ENCODE results near the gene ADCY1. TPM values are rescaled to one million over a fixed set of nuclear protein-coding genes. Genes with fewer than 3 reads are reported as not detected.

Gene ADCY1
- total and polyA plus RNA-seq, 2 donors (not counting 3 experiments of a cell fraction or from before 2014, with no cell fraction given), result 0.52 to 1.6 TPM

GRCh38 chr7:45564886-45565455, 9.2 kb upstream of the ADCY1 start:
- Histone ChIP-seq H4K20me1 (replicated peaks; ENCODE audit: control insufficient read depth, extremely low read depth, insufficient read depth, low read length) (no peaks in the 10 kb centered on the region), H3K9me1 (replicated peaks; ENCODE audit: control insufficient read depth, extremely low read depth, insufficient read depth, low read length) (no peaks in the 10 kb centered on the region), H3K27me3 (ENCODE audit: control insufficient read depth in 2 of 2, insufficient read depth in 2 of 2, low read length in 2 of 2) (peaks cover 0 to 2% of the 10 kb centered on the region in 2 experiments), H3K4me1 (ENCODE audit: control insufficient read depth, extremely low read depth, insufficient read depth, low read length) (no peaks in the 10 kb centered on the region), H3K4me2 (ENCODE audit: insufficient read depth, low read length) (no peak overlapping the region), H3K9me3 (replicated peaks; ENCODE audit: control insufficient read depth, insufficient read depth, low read length) (no peaks in the 10 kb centered on the region), H2AFZ (ENCODE audit: low read depth, low read length) (no peak overlapping the region), H3K36me3 (ENCODE audit: control insufficient read depth in 2 of 2, extremely low read depth in 1 of 2, insufficient read depth in 2 of 2, low read length in 2 of 2) (no peaks in the 10 kb centered on the region), H3K4me3 (replicated peaks in 1 of 3; ENCODE audit: insufficient read depth in 1 of 3, low read depth in 1 of 3, low read length in 3 of 3) (no peak overlapping the region), H3K79me2 (ENCODE audit: control insufficient read depth, insufficient read depth, low read length) (no peaks in the 10 kb centered on the region), H3K9ac (replicated peaks; ENCODE audit: extremely low read depth, insufficient read depth, low read length) (no peak overlapping the region), H3K27ac (ENCODE audit: insufficient read depth, low read depth, low read length) (no peak overlapping the region)
- intact Hi-C loops (cut with micrococcal nuclease), result loop anchor here (10.0 kb wide), 1 partner anchor 1760 kb away; no protein-coding TSS in a partner anchor
- dilution Hi-C loops (cut with MboI; ENCODE audit: extremely low pct_ligation_motif_present, low sequenced_read_pairs), result no loop called here
- ChIA-PET CTCF (no interaction called here), POLR2A (no interaction called here)
- no peak for TF ChIP-seq POLR2AphosphoS5 (IDR thresholded peaks at IDR 0.05; ENCODE audit: insufficient read depth, low read depth, low read length)
- no peak for TF ChIP-seq MYC (IDR thresholded peaks at IDR 0.05; ENCODE audit: low read depth, low read length)
- TF ChIP-seq MAX (IDR thresholded peaks at IDR 0.05; ENCODE audit: insufficient read depth, insufficient read length), result no peak
- TF ChIP-seq JUN (IDR thresholded peaks at IDR 0.05; ENCODE audit: borderline replicate concordance, insufficient read depth, insufficient read length, low read depth), result no peak
- no peak for TF ChIP-seq FOS (IDR thresholded peaks at IDR 0.05; ENCODE audit: borderline replicate concordance, insufficient read depth, low read length)
- TF ChIP-seq GATA2 (IDR thresholded peaks at IDR 0.05; ENCODE audit: insufficient read depth, insufficient read length, low read depth, low read length), result no peak
- no peak for TF ChIP-seq POLR2A (IDR thresholded peaks at IDR 0.05; ENCODE audit: low read depth, low read length)
- TF ChIP-seq EZH2 (IDR thresholded peaks at IDR 0.05; ENCODE audit: borderline replicate concordance, low read depth, low read length, severe bottlenecking), result no peak
- DNase-seq (ENCODE audit: low read depth, low spot score) (no peak), FAIRE-seq (no peak)
- no TSS peak for BruUV-seq (replicated peaks)

DNA sequence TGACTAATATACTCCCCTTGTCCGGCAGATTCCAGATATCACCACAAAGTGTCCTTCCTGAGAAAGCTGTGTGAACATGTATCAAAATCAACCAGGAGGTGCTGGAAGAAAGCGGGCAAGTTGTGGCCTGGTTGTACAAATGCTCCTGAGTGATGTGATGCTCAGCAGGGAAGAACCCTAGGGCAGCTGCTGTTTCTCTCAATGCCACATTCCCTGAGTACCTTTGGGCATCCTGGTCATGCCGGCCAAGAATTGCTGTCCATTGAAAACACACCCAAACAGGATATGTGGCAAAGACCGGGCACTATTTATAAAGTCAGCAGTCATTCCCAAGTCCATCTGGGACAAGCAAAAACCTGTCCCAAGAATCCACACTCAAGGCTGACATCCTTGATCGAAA, 7.8 kb upstream of the ADCY1 start:
- TF ChIP-seq FOS (IDR thresholded peaks at IDR 0.05; ENCODE audit: borderline replicate concordance, insufficient read depth, low read length) (no peak), GATA2 (IDR thresholded peaks at IDR 0.05; ENCODE audit: insufficient read depth, insufficient read length, low read depth, low read length) (no peak), MAX (IDR thresholded peaks at IDR 0.05; ENCODE audit: insufficient read depth, insufficient read length) (no peak), JUN (IDR thresholded peaks at IDR 0.05; ENCODE audit: borderline replicate concordance, insufficient read depth, insufficient read length, low read depth) (no peak)
- H3K9ac ChIP-seq (replicated peaks; ENCODE audit: extremely low read depth, insufficient read depth, low read length), result no peak overlapping the region
- no peak for FAIRE-seq

More for the DNA sequence above, 7.8 kb upstream of the ADCY1 start:
- ChIA-PET POLR2A (no interaction called here), CTCF (no interaction called here)
- no peaks in the 10 kb centered on the region for H3K36me3 ChIP-seq (ENCODE audit: control insufficient read depth in 2 of 2, extremely low read depth in 1 of 2, insufficient read depth in 2 of 2, low read length in 2 of 2)
- H3K9me3 ChIP-seq (replicated peaks; ENCODE audit: control insufficient read depth, insufficient read depth, low read length), result no peaks in the 10 kb centered on the region
- no peak overlapping the region for H3K4me2 ChIP-seq (ENCODE audit: insufficient read depth, low read length)
- no TSS peak for BruUV-seq (replicated peaks)
- no peak overlapping the region for H2AFZ ChIP-seq (ENCODE audit: low read depth, low read length)
- H4K20me1 ChIP-seq (replicated peaks; ENCODE audit: control insufficient read depth, extremely low read depth, insufficient read depth, low read length), result no peaks in the 10 kb centered on the region
- H3K27me3 ChIP-seq (ENCODE audit: control insufficient read depth in 2 of 2, insufficient read depth in 2 of 2, low read length in 2 of 2), result peaks cover 0 to 2% of the 10 kb centered on the region in 2 experiments
- no peaks in the 10 kb centered on the region for H3K79me2 ChIP-seq (ENCODE audit: control insufficient read depth, insufficient read depth, low read length)
- H3K4me3 ChIP-seq (replicated peaks in 1 of 3; ENCODE audit: insufficient read depth in 1 of 3, low read depth in 1 of 3, low read length in 3 of 3), result no peak overlapping the region
- intact Hi-C loops (cut with micrococcal nuclease) (loop anchor here (10.0 kb wide), 1 partner anchor 1758 kb away; no protein-coding TSS in a partner anchor), dilution Hi-C loops (cut with MboI; ENCODE audit: extremely low pct_ligation_motif_present, low sequenced_read_pairs) (no loop called here)
- no peaks in the 10 kb centered on the region for H3K4me1 ChIP-seq (ENCODE audit: control insufficient read depth, extremely low read depth, insufficient read depth, low read length)
- DNase-seq (ENCODE audit: low read depth, low spot score), result no peak
- H3K9me1 ChIP-seq (replicated peaks; ENCODE audit: control insufficient read depth, extremely low read depth, insufficient read depth, low read length), result no peaks in the 10 kb centered on the region
- H3K27ac ChIP-seq (ENCODE audit: insufficient read depth, low read depth, low read length), result no peak overlapping the region

Measured in endothelial cell of umbilical vein (primary cell).